MM.1S (cell line): Measurements from ENCODE around the gene RSU1.
"Not testable (repeated sequence)": the region's sequence is repeated elsewhere in the genome, so short reads cannot be mapped to it uniquely, and the experiment has no call there.

Source experiments
- EZH2phosphoT487 ChIP-seq: fragments of 300-600 bp; sonication (generic); IDR thresholded peaks from 2 replicates; pipeline ENCODE4 v1.6.1; 2018; ENCODE audit warnings: antibody characterized with exemption, low read length
- TF ChIP-seq, protein P1 (sequence below): fragments of 300-600 bp; sonication (generic); IDR thresholded peaks from 2 replicates; pipeline ENCODE4 v1.5.1; 2016; ENCODE audit warnings: antibody characterized with exemption, low read length, mixed read lengths

GRCh38 chr10:16752849-16753248 is 64.4 kb downstream of the RSU1 start:
- TF ChIP-seq, protein P1, sequence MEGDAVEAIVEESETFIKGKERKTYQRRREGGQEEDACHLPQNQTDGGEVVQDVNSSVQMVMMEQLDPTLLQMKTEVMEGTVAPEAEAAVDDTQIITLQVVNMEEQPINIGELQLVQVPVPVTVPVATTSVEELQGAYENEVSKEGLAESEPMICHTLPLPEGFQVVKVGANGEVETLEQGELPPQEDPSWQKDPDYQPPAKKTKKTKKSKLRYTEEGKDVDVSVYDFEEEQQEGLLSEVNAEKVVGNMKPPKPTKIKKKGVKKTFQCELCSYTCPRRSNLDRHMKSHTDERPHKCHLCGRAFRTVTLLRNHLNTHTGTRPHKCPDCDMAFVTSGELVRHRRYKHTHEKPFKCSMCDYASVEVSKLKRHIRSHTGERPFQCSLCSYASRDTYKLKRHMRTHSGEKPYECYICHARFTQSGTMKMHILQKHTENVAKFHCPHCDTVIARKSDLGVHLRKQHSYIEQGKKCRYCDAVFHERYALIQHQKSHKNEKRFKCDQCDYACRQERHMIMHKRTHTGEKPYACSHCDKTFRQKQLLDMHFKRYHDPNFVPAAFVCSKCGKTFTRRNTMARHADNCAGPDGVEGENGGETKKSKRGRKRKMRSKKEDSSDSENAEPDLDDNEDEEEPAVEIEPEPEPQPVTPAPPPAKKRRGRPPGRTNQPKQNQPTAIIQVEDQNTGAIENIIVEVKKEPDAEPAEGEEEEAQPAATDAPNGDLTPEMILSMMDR: not testable (repeated sequence)
- not testable (repeated sequence) for TF ChIP-seq EZH2phosphoT487
